Cerebellar nuclear complex (tissue), 1 donor: Measurements from ENCODE around the gene SLC23A1.
"Not testable (repeated sequence)": the region's sequence is repeated elsewhere in the genome, so short reads cannot be mapped to it uniquely, and the experiment has no call there.

ENCODE experiments used
- DNase-seq, 2 experiments: peaks; one replicate each; lab custom pipeline; 2025; lab: John Stamatoyannopoulos, UW

Gene SLC23A1

GRCh38 chr5:139383275-139383992, at the start of gene SLC23A1:
Gene SLC23A1 (minus strand): TSS chr5:139383297. CDS start chr5:139383253, 44 bp downstream.
- no peak for DNase-seq

- no peak for DNase-seq
Measured at GRCh38 chr5:139431706-139432105, 48.6 kb upstream of the SLC23A1 start.

GRCh38 chr5:139430015-139430414, 46.9 kb upstream of the SLC23A1 start:
- no peak for DNase-seq

- DNase-seq: no peak
Measured at GRCh38 chr5:139426203-139426885, 43.2 kb upstream of the SLC23A1 start.

- DNase-seq: no peak
Measured at GRCh38 chr5:139425497-139425896, 42.4 kb upstream of the SLC23A1 start.

GRCh38 chr5:139422307-139422893, 39.3 kb upstream of the SLC23A1 start:
- DNase-seq: peak in 1 of 2 experiments; percentile 10

- DNase-seq: no peak
Measured at GRCh38 chr5:139419226-139420192, 36.4 kb upstream of the SLC23A1 start.

GRCh38 chr5:139418793-139419192, 35.7 kb upstream of the SLC23A1 start:
- DNase-seq: no peak

- DNase-seq: no peak
Measured at GRCh38 chr5:139417214-139417613, 34.1 kb upstream of the SLC23A1 start.

GRCh38 chr5:139416651-139417050, 33.6 kb upstream of the SLC23A1 start:
- DNase-seq: no peak

GRCh38 chr5:139415869-139416268, 32.8 kb upstream of the SLC23A1 start:
- no peak for DNase-seq

- DNase-seq: peak; percentile 32 to 33
Measured at GRCh38 chr5:139415221-139415861, 32.2 kb upstream of the SLC23A1 start.

GRCh38 chr5:139414581-139415130, 31.6 kb upstream of the SLC23A1 start:
- DNase-seq: no peak

- no peak for DNase-seq
Measured at GRCh38 chr5:139413963-139414362, 30.9 kb upstream of the SLC23A1 start.

- no peak for DNase-seq
Measured at GRCh38 chr5:139413153-139413552, 30.1 kb upstream of the SLC23A1 start.

GRCh38 chr5:139410993-139411828, 28.1 kb upstream of the SLC23A1 start:
- DNase-seq: no peak

GRCh38 chr5:139410121-139410992, 27.3 kb upstream of the SLC23A1 start:
- DNase-seq: no peak

GRCh38 chr5:139409116-139409515, 26.0 kb upstream of the SLC23A1 start:
- DNase-seq: not testable (repeated sequence)

GRCh38 chr5:139408191-139408590, 25.1 kb upstream of the SLC23A1 start:
- no peak for DNase-seq
